Activated T-cell treated with anti-CD3 and anti-CD28 coated beads, Interleukin-2, amount 50 U/mL, for 4 hours (primary cell): ENCODE data around the gene SIGMAR1. TPM values are rescaled to one million over a fixed set of nuclear protein-coding genes. Genes with fewer than 3 reads are reported as not detected.

ENCODE experiments used
- ATAC-seq, 2 donors: fragments of 200-7000 bp; cut with Tn5 transposase; one replicate each; pipeline ENCODE4 v1.10.0; 2021
- DNase-seq: peaks from one replicate; pipeline ENCODE4 v3.0.0-alpha.2; 2020
- H3K27me3 Mint-ChIP-seq: one replicate; pipeline ENCODE4 v1.8.0; 2021; ENCODE audit warnings: low read depth, mixed read lengths
- H3K36me3 Mint-ChIP-seq: one replicate; pipeline ENCODE4 v1.8.0; 2022; ENCODE audit warnings: mixed read lengths; ENCODE audit not compliant: insufficient read depth
- H3K4me1 Mint-ChIP-seq: one replicate; pipeline ENCODE4 v1.8.0; 2021; ENCODE audit warnings: low read depth, mixed read lengths
- H3K4me3 Mint-ChIP-seq: one replicate; pipeline ENCODE4 v1.8.0; 2021; ENCODE audit warnings: mild to moderate bottlenecking, moderate library complexity, mixed read lengths
- H3K9me3 Mint-ChIP-seq: one replicate; pipeline ENCODE4 v1.8.0; 2021; ENCODE audit warnings: mixed read lengths
- total RNA-seq, 3 donors: library from RNA; stranded (reverse); gene quantifications; one replicate each; pipeline ENCODE4 v1.2.1, GENCODE V29; 2021

The SIGMAR1 gene
- total RNA-seq, 3 donors from 2014 or later = 120 to 128 (median 123) TPM

DNA sequence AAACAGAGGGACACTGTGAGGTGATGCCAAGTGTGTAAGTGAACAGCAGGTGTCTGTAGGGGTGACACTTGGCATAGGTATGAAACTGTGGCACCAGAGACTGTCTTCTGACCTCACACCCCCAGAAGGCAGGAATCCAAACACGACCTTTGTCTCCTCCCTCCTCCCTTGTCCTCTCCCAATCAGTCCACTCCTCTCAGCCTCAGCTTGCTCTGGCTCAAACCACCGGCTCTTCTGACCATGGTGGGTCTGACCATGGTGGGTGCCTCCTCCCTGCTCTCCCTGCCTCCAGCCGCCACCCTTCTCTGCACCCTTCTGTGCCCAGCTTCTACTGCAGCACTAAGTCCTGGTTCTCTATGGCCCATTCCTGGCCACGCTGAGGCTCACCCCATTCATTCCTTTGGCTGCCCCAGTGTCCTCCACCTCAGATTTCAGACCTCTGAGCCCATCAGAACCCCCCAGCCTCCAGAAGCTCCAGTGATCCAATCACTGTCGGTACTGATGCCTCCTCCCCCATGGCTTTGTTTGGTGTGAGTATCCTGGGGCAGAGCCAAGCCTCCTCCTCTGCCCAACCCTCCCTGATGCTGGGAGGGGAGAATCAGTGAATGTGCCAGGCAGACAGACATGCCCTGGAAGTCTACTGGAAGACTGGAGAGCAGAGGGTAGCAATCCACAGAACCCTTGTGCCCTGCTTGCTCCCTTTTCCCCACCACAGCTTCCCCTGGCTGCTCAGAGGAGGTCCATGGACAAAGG is 7.0 kb downstream of the SIGMAR1 start:
- Mint-ChIP-seq H3K9me3 (no peaks in the 10 kb centered on the region), H3K36me3 (peaks cover 4% of the 10 kb centered on the region), H3K4me3 (peak overlapping the region; percentile 47), H3K4me1 (peaks cover 29% of the 10 kb centered on the region), H3K27me3 (peaks cover 40% of the 10 kb centered on the region)
- DNase-seq (no peak), ATAC-seq (no peak)

DNA sequence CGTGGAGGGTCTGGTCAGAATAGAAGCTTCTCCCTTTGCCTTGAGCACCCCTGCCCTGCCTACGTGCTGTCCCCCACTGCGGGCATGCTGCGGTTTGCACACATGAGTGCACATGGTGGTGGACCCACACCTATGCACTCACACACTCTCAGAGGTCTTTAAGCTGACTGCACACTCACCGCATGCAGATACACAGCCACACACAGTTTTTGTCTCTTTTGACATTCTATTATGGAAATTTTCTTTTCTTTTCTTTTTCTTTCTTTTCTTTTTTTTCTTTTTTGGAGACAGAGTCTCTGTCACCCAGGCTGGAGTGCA is 8.1 kb downstream of the SIGMAR1 start:
- peak in 1 of 2 donors; percentile 6 for ATAC-seq
- H3K27me3 Mint-ChIP-seq = peaks cover 45% of the 10 kb centered on the region
- H3K4me3 Mint-ChIP-seq = peak overlapping the region; percentile 75
- peaks cover 19% of the 10 kb centered on the region for H3K4me1 Mint-ChIP-seq
- no peak for DNase-seq
- H3K9me3 Mint-ChIP-seq = no peaks in the 10 kb centered on the region
- no peaks in the 10 kb centered on the region for H3K36me3 Mint-ChIP-seq

DNA sequence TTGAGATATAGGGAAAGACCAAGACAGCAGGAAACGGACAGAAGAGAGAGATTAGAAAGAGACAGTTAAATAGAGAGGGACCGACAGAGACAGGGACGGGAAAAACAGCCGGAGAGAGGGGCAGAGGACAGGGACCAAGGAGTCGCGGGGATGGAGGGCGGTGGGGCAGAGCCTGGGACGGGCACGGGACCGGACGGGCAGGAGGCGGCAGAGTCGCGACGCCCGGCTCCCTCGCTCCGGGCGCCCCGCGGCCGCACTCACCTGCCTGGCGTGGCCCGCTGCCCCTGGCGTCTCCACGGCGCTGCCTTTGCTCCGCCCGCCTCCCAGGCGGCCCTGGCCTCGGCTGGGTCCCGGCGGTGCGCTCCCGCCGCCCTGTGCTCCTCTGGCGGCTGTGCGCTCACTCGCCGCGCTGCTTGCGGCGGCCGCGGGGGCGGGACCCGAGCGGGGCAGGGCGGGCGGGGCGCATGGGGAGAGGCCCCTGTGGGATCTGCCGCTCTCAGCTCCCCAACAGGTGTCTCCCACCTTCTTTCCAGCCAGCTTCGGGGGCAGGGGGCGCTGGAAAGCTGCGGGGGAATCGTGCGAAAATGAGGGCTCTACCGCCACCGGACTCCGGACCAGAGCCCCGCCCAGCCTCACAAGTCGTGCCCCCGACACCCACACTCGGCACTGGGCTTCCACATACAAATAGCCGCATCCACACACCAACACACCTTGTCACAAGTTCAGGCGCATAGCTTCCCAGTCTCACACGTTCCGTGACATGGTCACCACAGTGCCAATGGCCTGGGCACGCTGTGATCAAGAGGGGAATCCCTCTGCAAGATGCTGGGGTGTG is 8.7 kb downstream of the SIGMAR1 start, which contains the start of gene ARID3C:
ARID3C (minus strand) TSS at position 411 of the 835 bp plus-strand sequence. CDS start 1,052 bp downstream, outside the sequence.
- no peaks in the 10 kb centered on the region for H3K9me3 Mint-ChIP-seq
- H3K27me3 Mint-ChIP-seq = peaks cover 50% of the 10 kb centered on the region
- peak; percentile 40 for DNase-seq
- peak; percentile 94 for ATAC-seq
- peak within 1 kb of the TSS; percentile 75 for H3K4me3 Mint-ChIP-seq
- no peaks in the 10 kb centered on the region for H3K36me3 Mint-ChIP-seq
- H3K4me1 Mint-ChIP-seq = peaks cover 15% of the 10 kb centered on the region

DNA sequence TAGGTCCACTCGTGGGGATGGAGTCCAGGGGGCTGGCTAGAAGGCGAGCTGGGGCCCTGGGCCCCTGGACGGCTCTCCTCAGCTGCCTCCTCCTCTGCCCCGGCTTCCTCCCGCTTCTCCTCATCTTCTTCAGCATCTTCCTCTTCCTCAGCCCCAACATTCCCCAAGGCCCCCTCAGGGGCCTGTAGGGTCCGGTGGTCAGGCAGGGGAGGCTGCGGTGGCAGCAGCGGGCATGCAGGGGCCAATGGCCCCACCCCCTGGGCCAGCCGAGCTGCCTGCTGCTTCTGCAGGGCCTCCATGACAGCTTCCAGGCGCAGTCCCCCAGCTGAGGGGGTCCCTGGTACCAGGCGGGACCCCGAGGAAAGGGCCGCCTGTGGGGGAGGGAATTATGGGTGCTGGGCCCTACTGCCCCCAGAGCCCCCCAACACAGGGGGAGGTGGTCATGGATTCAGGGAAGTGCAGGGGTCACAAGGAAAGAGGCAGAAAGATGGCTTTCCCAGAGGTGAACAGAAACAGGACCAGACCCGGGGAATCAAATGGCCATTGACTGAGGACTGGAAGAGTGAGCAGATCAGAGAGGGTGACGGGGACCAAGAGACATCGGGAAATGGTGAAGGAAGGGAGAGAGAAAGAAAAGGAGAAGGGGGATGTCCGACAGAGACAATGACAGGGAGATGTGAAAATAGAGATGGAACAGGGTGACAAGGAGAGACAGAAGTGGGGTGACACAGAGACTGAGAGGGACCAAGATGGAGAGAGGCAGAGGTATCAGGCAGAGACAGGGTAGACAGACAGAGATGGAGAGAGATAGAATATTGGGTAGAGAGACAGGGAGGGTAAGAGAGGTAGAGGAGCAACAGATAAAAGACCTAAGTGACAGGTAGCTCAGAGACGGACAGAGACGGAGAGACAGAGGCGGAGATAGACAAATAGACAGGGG is 9.6 kb downstream of the SIGMAR1 start:
- DNase-seq (no peak), ATAC-seq (peak; percentile 8 to 11)
- H3K36me3 Mint-ChIP-seq = no peaks in the 10 kb centered on the region
- peaks cover 56% of the 10 kb centered on the region for H3K27me3 Mint-ChIP-seq
- no peaks in the 10 kb centered on the region for H3K9me3 Mint-ChIP-seq
- H3K4me3 Mint-ChIP-seq = peak overlapping the region; percentile 74
- peaks cover 18% of the 10 kb centered on the region for H3K4me1 Mint-ChIP-seq

DNA sequence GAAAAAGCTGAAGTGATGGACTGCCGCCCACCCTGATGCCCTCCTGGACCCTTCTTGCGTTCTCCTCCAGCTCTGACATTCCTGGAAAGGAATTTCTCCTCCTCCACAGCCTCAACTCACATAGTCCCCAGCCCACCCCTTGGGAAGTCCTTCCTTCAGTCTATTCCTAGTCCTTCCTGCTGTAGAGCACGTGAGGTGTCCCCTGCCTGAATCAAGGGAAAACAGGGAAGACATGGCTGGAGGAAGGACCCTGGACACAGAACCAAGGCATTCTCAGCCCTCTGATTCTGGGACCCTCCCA is 12.5 kb downstream of the SIGMAR1 start:
- H3K9me3 Mint-ChIP-seq = no peaks in the 10 kb centered on the region
- H3K4me1 Mint-ChIP-seq = peaks cover 22% of the 10 kb centered on the region
- H3K4me3 Mint-ChIP-seq = no peak overlapping the region
- no peak for ATAC-seq
- DNase-seq = no peak
- peaks cover 64% of the 10 kb centered on the region for H3K27me3 Mint-ChIP-seq
- H3K36me3 Mint-ChIP-seq = no peaks in the 10 kb centered on the region

DNA sequence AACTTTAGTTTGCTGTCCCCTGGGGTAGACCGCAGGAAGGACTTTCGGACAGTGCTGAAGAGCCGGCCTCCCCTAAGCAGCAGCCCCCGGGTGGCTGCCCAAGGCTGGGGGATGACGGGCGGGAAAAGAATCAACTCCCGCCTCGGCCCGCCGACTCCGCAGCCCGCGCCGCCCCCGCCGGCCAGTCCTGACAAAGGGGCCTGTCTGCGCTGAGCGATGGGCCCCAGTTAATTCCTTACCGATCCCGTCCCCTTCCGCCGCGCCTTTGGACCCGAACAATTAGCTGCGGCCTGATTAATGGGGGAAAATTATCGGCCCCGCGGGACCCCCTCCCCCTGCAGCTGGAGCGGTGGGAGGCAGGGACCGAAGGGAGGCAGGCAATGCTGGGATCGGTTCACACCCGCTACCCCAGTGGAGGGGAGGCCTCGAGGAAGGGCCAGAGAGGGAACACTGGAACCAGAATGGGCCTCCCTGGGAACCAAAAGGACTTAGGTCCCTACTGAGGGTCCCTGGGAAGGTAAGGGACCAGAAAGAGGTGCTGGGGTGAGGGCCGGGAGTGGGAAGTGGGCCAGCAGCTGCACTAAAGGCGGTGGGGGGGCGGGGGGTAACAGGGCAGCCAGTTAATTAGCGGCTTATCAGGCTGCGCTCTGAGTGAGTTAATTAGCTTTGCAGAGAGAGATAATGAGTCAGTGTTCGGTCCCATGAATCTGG is 13.0 kb downstream of the SIGMAR1 start:
- Mint-ChIP-seq H3K27me3 (peaks cover 60% of the 10 kb centered on the region), H3K9me3 (no peaks in the 10 kb centered on the region), H3K4me3 (no peak overlapping the region), H3K4me1 (peaks cover 27% of the 10 kb centered on the region), H3K36me3 (no peaks in the 10 kb centered on the region)
- ATAC-seq (no peak), DNase-seq (no peak)

DNA sequence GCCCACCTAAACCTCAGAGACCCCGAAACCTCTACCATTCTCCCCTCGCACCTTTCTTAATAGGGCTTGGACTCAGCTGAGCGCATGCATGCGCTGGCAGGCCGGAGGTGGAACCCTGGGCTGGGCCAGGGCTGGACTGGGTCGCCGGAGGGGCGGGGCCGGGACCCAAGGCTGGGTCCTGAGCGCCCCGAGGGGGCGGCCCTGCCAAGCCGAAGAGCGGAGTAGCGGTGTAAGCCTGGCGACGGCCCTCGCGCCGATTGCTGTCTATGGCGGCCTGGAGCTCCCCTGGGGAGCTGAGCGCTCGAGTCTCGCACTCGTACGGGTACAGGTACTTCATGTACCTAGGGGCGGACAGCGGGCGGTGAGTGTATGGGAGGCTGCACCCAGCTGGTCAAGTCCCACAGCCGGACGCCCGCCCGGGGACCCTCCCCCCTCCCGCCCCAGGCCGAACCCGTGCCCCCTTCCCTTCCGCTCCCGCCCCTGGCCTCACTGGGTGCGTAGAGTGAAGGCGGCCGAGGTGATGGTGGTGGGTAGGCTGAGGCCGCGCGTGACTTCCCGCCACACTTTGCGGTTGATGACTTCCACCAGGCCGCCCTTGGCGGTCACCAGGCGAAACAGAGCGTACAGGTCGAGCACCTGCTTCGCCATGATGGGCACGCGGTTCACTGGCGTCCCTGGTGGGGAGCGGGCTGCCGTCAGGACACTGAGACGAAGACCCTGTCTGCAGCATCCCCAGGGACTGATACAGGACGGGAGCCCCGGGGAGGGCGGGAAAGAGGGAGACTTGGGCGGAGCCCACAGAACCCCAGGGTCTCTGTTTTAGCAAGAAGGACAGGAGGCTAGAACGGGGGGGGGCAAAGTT is 14.0 kb downstream of the SIGMAR1 start:
- DNase-seq = no peak
- H3K9me3 Mint-ChIP-seq = no peaks in the 10 kb centered on the region
- H3K4me3 Mint-ChIP-seq = peak overlapping the region; percentile 49

DNA sequence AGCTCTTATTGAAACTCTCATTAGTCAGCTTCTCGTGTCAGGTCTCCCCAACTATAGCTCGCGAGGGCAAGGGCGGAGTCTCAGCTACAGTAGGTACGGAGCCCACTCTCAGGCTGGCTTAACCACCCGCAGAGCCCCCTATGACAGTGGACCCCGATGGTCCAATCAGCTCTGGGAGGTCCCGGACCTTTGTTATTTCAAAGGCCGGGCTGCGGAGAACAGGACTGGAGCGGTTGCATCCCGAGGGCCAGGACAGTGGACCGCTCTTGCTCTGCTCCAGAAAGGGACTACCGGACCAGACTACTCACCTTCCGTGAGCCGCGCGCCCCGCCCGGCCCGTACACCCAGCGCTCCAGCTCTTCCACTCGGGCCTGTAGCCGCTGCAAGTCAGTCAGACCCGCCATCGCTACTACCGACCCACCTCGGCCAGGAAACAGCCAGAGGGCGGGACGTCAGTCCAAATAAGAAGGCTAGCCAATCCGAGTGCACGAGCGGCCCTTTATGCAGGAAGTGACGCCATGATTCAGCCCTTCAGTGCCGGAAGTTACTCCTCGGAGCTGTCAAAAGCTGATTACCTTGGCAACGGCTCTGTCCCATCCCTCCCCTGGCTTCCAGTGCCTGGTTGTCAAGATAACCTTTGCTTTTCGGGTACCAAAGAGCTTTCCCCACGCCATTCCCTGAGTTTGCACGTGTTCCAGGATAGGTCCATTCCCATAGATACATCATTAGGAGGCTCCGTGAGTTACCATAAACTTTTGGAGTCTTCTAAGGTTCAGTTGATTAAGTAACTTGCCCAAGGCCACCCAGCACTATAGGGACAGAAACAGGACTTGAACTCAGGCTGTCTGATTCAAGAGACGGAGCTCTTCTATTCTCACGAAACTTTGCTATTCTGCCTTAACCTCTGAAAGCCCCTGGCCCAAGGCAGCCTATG is 17.3 kb downstream of the SIGMAR1 start, which contains the start of gene DCTN3:
DCTN3 (minus strand) TSS at position 435 of the 934 bp plus-strand sequence; CDS start at position 404, 31 bp downstream.
- H3K36me3 Mint-ChIP-seq = peaks cover 14% of the 10 kb centered on the region
- ATAC-seq (peak; percentile 99), DNase-seq (peak; percentile 83)
- peaks cover 28% of the 10 kb centered on the region for H3K27me3 Mint-ChIP-seq
- peaks cover 24% of the 10 kb centered on the region for H3K4me1 Mint-ChIP-seq
- peak within 1 kb of the TSS; percentile 96 for H3K4me3 Mint-ChIP-seq
- no peaks in the 10 kb centered on the region for H3K9me3 Mint-ChIP-seq

More for the DNA sequence above, 14.0 kb downstream of the SIGMAR1 start:
- peaks cover 53% of the 10 kb centered on the region for H3K27me3 Mint-ChIP-seq
- peaks cover 31% of the 10 kb centered on the region for H3K4me1 Mint-ChIP-seq
- ATAC-seq = no peak
- H3K36me3 Mint-ChIP-seq = no peaks in the 10 kb centered on the region

DNA sequence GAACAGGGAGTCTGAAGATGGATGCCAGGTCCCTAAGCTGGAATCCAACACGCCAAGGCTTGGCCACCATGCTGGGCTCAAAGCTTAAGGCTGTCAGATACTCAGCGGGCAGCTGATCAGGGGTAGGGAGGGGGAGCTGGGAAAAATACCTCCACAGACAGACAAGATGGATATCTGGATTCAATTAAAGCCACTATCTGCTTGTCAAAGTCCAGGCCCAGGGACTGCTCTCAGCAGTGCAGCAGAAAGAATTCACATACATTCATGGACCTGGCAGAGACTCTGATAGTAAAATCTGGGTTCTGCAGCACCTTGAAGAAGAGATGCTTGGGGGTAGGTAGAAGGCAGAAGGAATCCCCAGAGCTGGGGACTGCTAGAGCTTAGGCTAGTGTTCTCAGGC is 22.5 kb downstream of the SIGMAR1 start:
- peaks cover 32% of the 10 kb centered on the region for H3K4me1 Mint-ChIP-seq
- ATAC-seq (no peak), DNase-seq (no peak)
- H3K9me3 Mint-ChIP-seq = no peaks in the 10 kb centered on the region
- H3K27me3 Mint-ChIP-seq = no peaks in the 10 kb centered on the region
- H3K4me3 Mint-ChIP-seq = no peak overlapping the region
- H3K36me3 Mint-ChIP-seq = peaks cover 14% of the 10 kb centered on the region

DNA sequence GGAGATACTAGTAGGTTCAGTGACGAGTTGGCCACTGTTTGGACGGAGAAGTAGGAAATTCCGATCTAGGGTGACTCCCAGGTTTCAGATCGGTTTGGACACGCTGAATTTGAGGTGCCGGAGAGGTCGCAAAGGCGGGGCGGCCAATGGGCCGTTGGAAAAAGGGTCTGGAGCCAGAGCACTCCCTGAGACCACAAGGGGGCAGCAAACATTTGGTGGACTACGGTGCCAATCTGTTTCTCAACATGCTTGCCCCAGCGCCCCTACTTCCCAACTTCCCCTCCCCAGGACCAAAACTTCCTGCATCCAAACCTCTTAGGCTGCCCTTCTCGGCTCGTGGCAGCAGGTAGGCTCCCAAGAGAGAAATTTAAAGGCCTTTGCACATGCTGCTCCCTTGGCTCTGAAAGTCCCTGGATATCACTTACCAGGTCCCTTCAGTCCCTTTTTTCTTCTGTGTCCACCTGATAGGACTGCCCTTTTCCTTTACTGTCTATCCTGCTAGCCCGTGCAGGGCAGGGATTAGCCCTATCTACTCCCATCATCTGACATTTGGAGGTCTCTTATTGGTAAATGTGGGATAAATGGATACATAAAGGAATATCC is 24.7 kb downstream of the SIGMAR1 start:
- Mint-ChIP-seq H3K9me3 (no peaks in the 10 kb centered on the region), H3K36me3 (peaks cover 10% of the 10 kb centered on the region), H3K4me1 (peaks cover 19% of the 10 kb centered on the region), H3K27me3 (no peaks in the 10 kb centered on the region), H3K4me3 (peak overlapping the region; percentile 86)
- ATAC-seq = peak; percentile 42 to 54
- DNase-seq = peak; percentile 57

DNA sequence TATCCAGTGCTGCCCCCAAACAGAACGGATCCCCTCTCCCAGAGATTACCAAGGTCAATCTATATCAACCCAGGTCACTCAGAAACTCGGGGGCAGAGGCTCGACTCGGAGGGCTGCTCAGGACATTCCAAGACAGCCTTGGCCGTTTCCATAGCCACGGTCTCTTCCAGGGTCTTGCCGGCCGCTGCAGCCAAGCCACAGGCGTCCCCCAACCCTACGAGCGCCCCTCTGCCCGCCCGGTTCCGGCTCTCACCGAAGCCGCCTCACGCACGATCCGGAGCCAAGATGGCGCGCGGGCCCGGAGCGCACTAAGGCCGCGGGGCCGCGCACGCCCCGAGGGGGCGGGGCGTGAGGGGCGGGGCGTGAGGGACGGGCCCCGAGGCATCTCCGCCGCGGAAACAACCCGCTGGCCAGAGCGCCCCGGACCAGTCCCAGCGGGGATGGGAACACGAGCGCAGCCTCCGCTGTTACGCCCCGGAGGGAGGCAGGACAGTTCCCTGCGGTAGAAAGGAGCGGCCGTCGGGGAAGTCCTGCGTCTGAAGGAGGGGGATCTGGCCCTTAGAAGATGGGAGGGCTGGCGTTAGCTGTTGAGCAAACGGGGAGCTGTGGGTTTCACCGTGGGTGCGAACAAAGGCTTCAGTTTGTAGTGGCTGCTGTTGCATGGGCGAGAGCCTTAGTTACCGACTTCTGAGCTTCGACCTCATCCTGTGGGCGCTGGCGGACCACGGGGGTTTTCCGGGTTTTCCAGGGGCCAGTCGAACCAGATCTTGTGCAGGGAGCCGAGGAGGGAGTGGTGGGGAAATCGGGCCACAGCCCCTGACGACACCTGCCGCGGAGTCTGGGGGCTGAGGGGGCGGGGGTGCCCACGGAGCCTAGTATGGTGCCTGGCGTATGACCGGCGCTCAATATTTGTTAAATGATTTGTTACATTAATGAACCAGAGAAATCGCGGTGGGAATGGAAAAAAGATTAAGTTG is 25.5 kb downstream of the SIGMAR1 start, which contains the start of gene RPP25L:
RPP25L (minus strand) TSS at position 287 of the 977 bp plus-strand sequence. CDS start 801 bp downstream, outside the sequence.
- Mint-ChIP-seq H3K4me1 (peaks cover 19% of the 10 kb centered on the region), H3K36me3 (peaks cover 6% of the 10 kb centered on the region), H3K27me3 (no peaks in the 10 kb centered on the region), H3K9me3 (no peaks in the 10 kb centered on the region), H3K4me3 (peak within 1 kb of the TSS; percentile 86)
- ATAC-seq (peak; percentile 94), DNase-seq (peak; percentile 76)
